Neutrophil (primary cell): ENCODE results near the gene MFAP2.

Experiments used
- H3K27ac ChIP-seq: fragments of 200-600 bp; sonication (generic); 2 replicates; pipeline ENCODE4 v1.5.1; 2016; ENCODE audit warnings: mild to moderate bottlenecking, moderate library complexity
- H3K27me3 ChIP-seq: fragments of 200-600 bp; sonication (generic); 2 replicates; pipeline ENCODE4 v1.6.0; 2016; ENCODE audit warnings: mild to moderate bottlenecking
- H3K36me3 ChIP-seq: fragments of 200-600 bp; sonication (generic); 2 replicates; pipeline ENCODE4 v1.5.1; 2017
- H3K4me1 ChIP-seq, 2 experiments: fragments of 200-600 bp in 1 of 2; sonication (generic) in 1 of 2; 1 replicate in 1 of 2; 2 replicates in 1 of 2; pipeline versions ENCODE4 v1.5.1 to v1.6.1; 2013 to 2016; ENCODE audit warnings: low read depth in 1 of 2, low read length in 1 of 2, mild to moderate bottlenecking in 1 of 2, moderate library complexity in 1 of 2; ENCODE audit not compliant: control insufficient read depth in 1 of 2, insufficient read depth in 1 of 2
- H3K4me3 ChIP-seq, 2 experiments: fragments of 200-600 bp in 1 of 2; sonication (generic) in 1 of 2; 1 replicate in 1 of 2; 2 replicates in 1 of 2; pipeline ENCODE4 v1.5.1; 2013 to 2016; ENCODE audit warnings: low read depth in 1 of 2, low read length in 1 of 2, mild to moderate bottlenecking in 1 of 2, moderate library complexity in 1 of 2
- H3K9me3 ChIP-seq: fragments of 200-600 bp; sonication (generic); 2 replicates; pipeline ENCODE4 v1.5.1; 2016
- TF ChIP-seq, protein P1 (sequence below): fragments of 200-600 bp; sonication (generic); IDR thresholded peaks from 2 replicates; pipeline ENCODE4 v1.5.1; 2016; ENCODE audit warnings: antibody characterized with exemption

MFAP2 gene

DNA sequence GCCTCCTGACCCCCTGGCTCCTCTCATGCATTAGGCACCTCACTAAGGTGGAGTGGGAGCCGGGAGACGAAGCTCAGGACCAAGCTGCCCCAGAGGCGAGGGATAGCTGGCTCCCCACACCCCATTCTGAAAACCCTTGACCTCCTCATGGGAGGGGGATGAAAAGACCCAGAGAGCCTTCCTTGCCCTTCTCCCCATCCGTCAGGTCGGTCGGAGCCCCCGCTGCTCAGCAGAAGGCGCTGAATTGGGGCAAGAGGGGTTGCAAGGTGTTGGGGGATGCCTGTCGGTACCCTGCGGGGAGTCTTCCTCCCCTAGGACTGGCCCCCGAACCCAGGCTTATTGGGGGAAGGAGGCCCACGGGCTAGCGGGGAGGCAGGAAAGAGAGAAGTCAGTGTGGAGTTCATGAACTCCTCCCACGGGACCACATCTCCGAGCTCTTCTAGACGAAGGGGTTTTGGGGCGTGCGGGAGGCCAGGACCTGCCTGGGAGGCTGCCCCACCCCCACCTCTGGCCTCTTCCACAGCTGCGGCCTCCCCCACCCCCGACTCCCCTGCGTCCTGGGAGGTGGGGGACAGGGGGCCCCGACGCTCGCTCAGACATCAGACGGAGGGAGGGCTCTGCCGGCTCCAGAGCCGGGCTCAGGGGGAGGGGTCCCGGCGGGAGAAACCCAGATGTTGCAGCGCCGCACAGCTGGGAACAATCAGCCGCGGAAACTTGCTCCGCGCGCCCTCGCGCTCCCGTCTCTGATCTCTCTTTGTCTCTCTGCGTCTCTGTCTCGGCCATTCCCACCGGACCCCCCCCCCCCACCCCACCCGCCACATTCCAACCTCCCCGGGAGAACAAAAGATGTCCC lies 719 bp downstream of the MFAP2 start:
- H3K36me3 ChIP-seq: peaks cover 4% of the 10 kb centered on the region
- H3K4me1 ChIP-seq: peaks cover 0 to 3% of the 10 kb centered on the region in 2 experiments
- no peak overlapping the region for H3K4me3 ChIP-seq
- H3K27ac ChIP-seq: no peak overlapping the region
- peaks cover 58% of the 10 kb centered on the region for H3K27me3 ChIP-seq
- H3K9me3 ChIP-seq: no peaks in the 10 kb centered on the region
- TF ChIP-seq, protein P1, sequence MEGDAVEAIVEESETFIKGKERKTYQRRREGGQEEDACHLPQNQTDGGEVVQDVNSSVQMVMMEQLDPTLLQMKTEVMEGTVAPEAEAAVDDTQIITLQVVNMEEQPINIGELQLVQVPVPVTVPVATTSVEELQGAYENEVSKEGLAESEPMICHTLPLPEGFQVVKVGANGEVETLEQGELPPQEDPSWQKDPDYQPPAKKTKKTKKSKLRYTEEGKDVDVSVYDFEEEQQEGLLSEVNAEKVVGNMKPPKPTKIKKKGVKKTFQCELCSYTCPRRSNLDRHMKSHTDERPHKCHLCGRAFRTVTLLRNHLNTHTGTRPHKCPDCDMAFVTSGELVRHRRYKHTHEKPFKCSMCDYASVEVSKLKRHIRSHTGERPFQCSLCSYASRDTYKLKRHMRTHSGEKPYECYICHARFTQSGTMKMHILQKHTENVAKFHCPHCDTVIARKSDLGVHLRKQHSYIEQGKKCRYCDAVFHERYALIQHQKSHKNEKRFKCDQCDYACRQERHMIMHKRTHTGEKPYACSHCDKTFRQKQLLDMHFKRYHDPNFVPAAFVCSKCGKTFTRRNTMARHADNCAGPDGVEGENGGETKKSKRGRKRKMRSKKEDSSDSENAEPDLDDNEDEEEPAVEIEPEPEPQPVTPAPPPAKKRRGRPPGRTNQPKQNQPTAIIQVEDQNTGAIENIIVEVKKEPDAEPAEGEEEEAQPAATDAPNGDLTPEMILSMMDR: no peak

DNA sequence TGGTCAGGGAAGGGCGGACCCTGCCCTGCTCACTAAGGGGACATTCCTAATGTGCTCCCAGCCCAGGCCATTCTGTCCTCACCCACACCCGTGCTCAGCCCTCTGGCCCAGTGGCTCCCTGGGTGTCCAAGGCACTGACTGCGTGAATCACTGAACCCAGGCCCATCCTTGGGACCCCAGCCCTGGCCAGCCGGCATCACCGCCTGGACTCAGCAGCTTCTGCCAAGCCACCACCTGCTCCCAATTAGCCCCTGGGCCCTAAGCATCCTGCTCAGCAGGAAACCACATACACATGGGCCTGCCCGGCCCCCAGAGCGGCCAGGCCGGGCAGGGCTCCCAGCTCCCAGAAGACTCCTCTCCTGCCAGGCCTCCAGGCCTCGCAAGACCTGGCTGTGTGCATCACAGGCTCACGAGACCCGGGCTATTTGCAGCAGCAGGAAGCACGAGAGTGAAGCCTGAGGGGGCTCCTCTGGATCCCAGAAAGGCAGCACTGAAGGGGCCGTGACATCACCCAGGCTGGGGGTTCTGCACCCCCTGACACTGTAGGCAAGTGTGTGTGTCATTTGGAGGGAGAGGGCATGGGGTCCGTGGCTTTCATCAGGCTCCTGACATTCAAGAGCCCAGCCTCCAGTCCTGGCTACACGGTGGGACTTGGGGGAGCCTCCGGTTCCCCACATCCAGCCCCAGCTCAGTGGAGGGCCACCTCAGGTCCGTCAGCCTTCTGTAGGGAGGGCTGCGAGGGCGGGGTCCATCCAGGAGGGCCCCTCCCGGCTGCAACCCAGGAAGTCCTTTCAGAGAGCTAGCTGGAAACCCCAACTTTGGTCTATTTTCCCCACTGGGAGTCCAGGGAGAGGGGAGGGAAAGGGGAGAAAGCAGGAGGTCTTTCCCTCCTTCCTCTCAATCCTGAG lies 1.6 kb downstream of the MFAP2 start:
- peaks cover 58% of the 10 kb centered on the region for H3K27me3 ChIP-seq
- H3K4me1 ChIP-seq: peaks cover 0 to 3% of the 10 kb centered on the region in 2 experiments
- TF ChIP-seq, protein P1: no peak
- no peak overlapping the region for H3K4me3 ChIP-seq
- H3K27ac ChIP-seq: no peak overlapping the region
- H3K36me3 ChIP-seq: no peaks in the 10 kb centered on the region
- H3K9me3 ChIP-seq: no peaks in the 10 kb centered on the region

DNA sequence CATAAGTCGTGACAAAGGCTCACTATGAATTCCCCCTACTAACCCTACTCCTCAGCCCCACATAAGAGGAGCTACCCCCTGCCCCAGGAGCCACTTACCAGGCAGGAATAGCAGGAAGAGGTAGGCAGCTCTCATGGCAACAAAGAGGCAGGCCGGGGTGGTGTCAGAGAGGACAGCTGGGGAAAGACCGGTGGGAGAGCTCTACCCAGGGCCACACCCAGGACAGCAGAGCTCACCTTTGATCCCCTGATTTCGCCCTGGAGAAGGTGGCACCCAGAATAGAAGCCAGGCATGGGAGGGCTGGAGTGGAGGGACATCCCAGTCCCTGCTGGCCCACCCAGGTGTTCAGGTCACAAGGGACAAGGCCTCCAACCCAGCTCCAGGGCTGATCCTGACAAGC lies 2.3 kb downstream of the MFAP2 start:
- Histone ChIP-seq H3K9me3 (no peaks in the 10 kb centered on the region), H3K4me1 (peaks cover 0 to 3% of the 10 kb centered on the region in 2 experiments), H3K27ac (no peak overlapping the region), H3K4me3 (no peak overlapping the region), H3K27me3 (peaks cover 54% of the 10 kb centered on the region), H3K36me3 (no peaks in the 10 kb centered on the region)
- TF ChIP-seq, protein P1: no peak

DNA sequence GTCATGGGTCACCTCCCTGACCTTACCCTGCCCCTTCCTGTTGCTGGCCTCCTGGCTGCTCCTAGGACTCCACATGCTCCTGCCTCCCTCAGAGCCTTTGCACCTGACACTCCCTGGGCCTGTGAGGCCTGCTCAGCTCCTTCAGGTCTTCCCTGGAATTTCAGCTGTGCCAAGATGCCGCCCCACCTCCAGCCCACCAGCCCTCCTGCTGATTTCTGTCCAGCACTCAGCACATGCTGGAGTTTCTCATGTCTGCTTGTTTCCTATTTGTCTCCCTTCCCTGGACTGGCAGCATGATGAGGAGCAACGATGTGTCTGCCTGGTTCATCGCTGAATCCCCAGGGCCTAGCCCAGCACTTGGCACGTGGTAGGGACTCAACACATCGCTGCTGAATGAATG lies 3.0 kb downstream of the MFAP2 start:
- Histone ChIP-seq H3K36me3 (no peaks in the 10 kb centered on the region), H3K4me3 (no peak overlapping the region), H3K27ac (no peak overlapping the region), H3K9me3 (no peaks in the 10 kb centered on the region), H3K4me1 (peaks cover 0 to 3% of the 10 kb centered on the region in 2 experiments), H3K27me3 (peaks cover 48% of the 10 kb centered on the region)
- TF ChIP-seq, protein P1: no peak

DNA sequence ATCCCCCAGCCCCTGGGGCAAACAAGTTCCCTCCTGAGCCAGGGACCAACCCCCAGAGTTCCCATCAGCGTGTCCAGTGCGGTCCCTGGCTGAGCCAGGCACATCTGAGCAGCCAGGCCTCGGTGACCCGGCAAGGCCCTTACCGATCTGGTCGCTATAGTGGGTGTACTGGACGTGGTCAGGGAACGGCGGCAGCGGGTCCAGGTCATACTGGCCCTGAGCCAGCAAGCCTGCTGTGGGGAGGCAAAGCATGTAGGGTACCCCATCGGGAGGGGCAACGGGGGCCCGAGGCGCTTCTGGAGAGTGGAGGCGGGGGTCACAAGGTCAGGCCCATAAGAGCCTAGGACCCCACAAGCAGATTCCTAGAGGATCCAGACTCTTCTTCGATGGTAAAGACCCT lies 3.5 kb downstream of the MFAP2 start:
- H3K36me3 ChIP-seq: no peaks in the 10 kb centered on the region
- H3K27ac ChIP-seq: no peak overlapping the region
- peaks cover 0 to 3% of the 10 kb centered on the region in 2 experiments for H3K4me1 ChIP-seq
- H3K27me3 ChIP-seq: peaks cover 44% of the 10 kb centered on the region
- TF ChIP-seq, protein P1: no peak
- no peak overlapping the region for H3K4me3 ChIP-seq
- H3K9me3 ChIP-seq: no peaks in the 10 kb centered on the region
